Measurements from ENCODE around the gene PHACTR2. TPM values are rescaled to one million over a fixed set of nuclear protein-coding genes. Genes with fewer than 3 reads are reported as not detected.

Gene PHACTR2
- total RNA-seq, 5 donors from 2014 or later (not counting 1 experiment from before 2014, with no cell fraction given): 31.9 to 50.3 (median 36.7) TPM

- POLR2A ChIA-PET: no interaction called here
- no peaks in the 10 kb centered on the region for H3K27me3 Mint-ChIP-seq
- 96% methylated on average over 3 of the region's 3 CpGs for WGBS (ENCODE audit: insufficient coverage)
- Histone ChIP-seq H3K27me3 (replicated peaks in 1 of 2; ENCODE audit: control insufficient read depth in 2 of 2, extremely low read depth in 1 of 2, insufficient read depth in 2 of 2, low read length in 1 of 2) (no peaks in the 10 kb centered on the region), H3K4me3 (ENCODE audit: control insufficient read depth in 1 of 2, extremely low read depth in 1 of 2, low read length in 1 of 2) (no peak overlapping the region), H3K27ac (ENCODE audit: low read length) (no peak overlapping the region), H3K4me1 (ENCODE audit: control insufficient read depth in 1 of 2, extremely low read depth in 1 of 2, insufficient read depth in 2 of 2, low read length in 2 of 2) (no peaks in the 10 kb centered on the region), H3K36me3 (ENCODE audit: control insufficient read depth in 2 of 2, extremely low read depth in 1 of 2, insufficient read depth in 1 of 2, low read length in 1 of 2) (no peaks in the 10 kb centered on the region), H3K9me3 (no peaks in the 10 kb centered on the region)
- H3K9me3 Mint-ChIP-seq: no peaks in the 10 kb centered on the region
- ATAC-seq (replicated peaks in 1 of 4) (no peak), DNase-seq (no peak)
- no peak overlapping the region for H3K4me3 Mint-ChIP-seq
- peaks cover 6% of the 10 kb centered on the region for H3K36me3 Mint-ChIP-seq
- H3K27ac Mint-ChIP-seq: no peak overlapping the region
- CTCF ChIA-PET: no interaction called here
- H3K4me1 Mint-ChIP-seq: peaks cover 19 to 33% (median 30%) of the 10 kb centered on the region in 3 donors
These were observed 21.7 kb downstream of the PHACTR2 start for GRCh38 chr6:143699430-143699825.

- H3K9me3 ChIP-seq: no peaks in the 10 kb centered on the region
These were observed 23.1 kb downstream of the PHACTR2 start for GRCh38 chr6:143700684-143701348.

GRCh38 chr6:143701349-143702234 is 23.8 kb downstream of the PHACTR2 start:
- H3K4me3 ChIP-seq (ENCODE audit: control insufficient read depth in 1 of 2, extremely low read depth in 1 of 2, low read length in 1 of 2): no peak overlapping the region
- no peaks in the 10 kb centered on the region for H3K36me3 ChIP-seq (ENCODE audit: control insufficient read depth in 2 of 2, extremely low read depth in 1 of 2, insufficient read depth in 1 of 2, low read length in 1 of 2)
- Mint-ChIP-seq H3K27me3 (no peaks in the 10 kb centered on the region), H3K36me3 (peaks cover 8% of the 10 kb centered on the region), H3K27ac (no peak overlapping the region), H3K4me1 (peaks cover 3 to 20% (median 16%) of the 10 kb centered on the region in 3 donors), H3K4me3 (no peak overlapping the region), H3K9me3 (no peaks in the 10 kb centered on the region)
- WGBS (ENCODE audit: insufficient coverage): 100% methylated on average over 1 of the region's 6 CpGs
- H3K27me3 ChIP-seq (replicated peaks in 1 of 2; ENCODE audit: control insufficient read depth in 2 of 2, extremely low read depth in 1 of 2, insufficient read depth in 2 of 2, low read length in 1 of 2): no peaks in the 10 kb centered on the region
- DNase-seq (no peak), ATAC-seq (replicated peaks in 1 of 4) (no peak)
- no peaks in the 10 kb centered on the region for H3K9me3 ChIP-seq
- H3K27ac ChIP-seq (ENCODE audit: low read length): no peak overlapping the region
- H3K4me1 ChIP-seq (ENCODE audit: control insufficient read depth in 1 of 2, extremely low read depth in 1 of 2, insufficient read depth in 2 of 2, low read length in 2 of 2): no peaks in the 10 kb centered on the region
- ChIA-PET POLR2A (no interaction called here), CTCF (no interaction called here)

More at GRCh38 chr6:143700684-143701348, 23.1 kb downstream of the PHACTR2 start:
- Histone ChIP-seq H3K27ac (ENCODE audit: low read length) (no peak overlapping the region), H3K36me3 (ENCODE audit: control insufficient read depth in 2 of 2, extremely low read depth in 1 of 2, insufficient read depth in 1 of 2, low read length in 1 of 2) (no peaks in the 10 kb centered on the region), H3K4me1 (ENCODE audit: control insufficient read depth in 1 of 2, extremely low read depth in 1 of 2, insufficient read depth in 2 of 2, low read length in 2 of 2) (no peaks in the 10 kb centered on the region), H3K4me3 (ENCODE audit: control insufficient read depth in 1 of 2, extremely low read depth in 1 of 2, low read length in 1 of 2) (no peak overlapping the region), H3K27me3 (replicated peaks in 1 of 2; ENCODE audit: control insufficient read depth in 2 of 2, extremely low read depth in 1 of 2, insufficient read depth in 2 of 2, low read length in 1 of 2) (no peaks in the 10 kb centered on the region)
- POLR2A ChIA-PET: interaction anchor here in 1 of 2 donors (0.6 kb wide), 1 partner anchor 260 kb away, joined by 3 read pairs; no protein-coding TSS in a partner anchor
- ATAC-seq (replicated peaks in 1 of 4): no peak
- Mint-ChIP-seq H3K36me3 (peaks cover 6% of the 10 kb centered on the region), H3K9me3 (no peaks in the 10 kb centered on the region), H3K27ac (no peak overlapping the region), H3K4me1 (peaks cover 9 to 23% (median 23%) of the 10 kb centered on the region in 3 donors), H3K4me3 (no peak overlapping the region), H3K27me3 (no peaks in the 10 kb centered on the region)
- 87% methylated on average over 4 of the region's 8 CpGs for WGBS (ENCODE audit: insufficient coverage)
- no peak for DNase-seq
- CTCF ChIA-PET: no interaction called here

GRCh38 chr6:143705569-143705968 is 27.8 kb downstream of the PHACTR2 start:
- H3K4me1 Mint-ChIP-seq: peaks cover 0 to 21% (median 8%) of the 10 kb centered on the region in 3 donors
- H3K27me3 Mint-ChIP-seq: no peaks in the 10 kb centered on the region
- no peak overlapping the region for H3K4me3 Mint-ChIP-seq
- no peaks in the 10 kb centered on the region for H3K4me1 ChIP-seq (ENCODE audit: control insufficient read depth in 1 of 2, extremely low read depth in 1 of 2, insufficient read depth in 2 of 2, low read length in 2 of 2)
- peaks cover 17% of the 10 kb centered on the region for H3K36me3 Mint-ChIP-seq
- no peak overlapping the region for H3K27ac ChIP-seq (ENCODE audit: low read length)
- no CpG with 5 or more reads among the region's 3 CpGs for WGBS (ENCODE audit: insufficient coverage)
- ATAC-seq (replicated peaks in 1 of 4) (no peak), DNase-seq (no peak)
- peaks cover 0 to 11% (median 7%) of the 10 kb centered on the region in 3 donors for H3K9me3 Mint-ChIP-seq
- POLR2A ChIA-PET: no interaction called here
- no peaks in the 10 kb centered on the region for H3K9me3 ChIP-seq
- no peaks in the 10 kb centered on the region for H3K36me3 ChIP-seq (ENCODE audit: control insufficient read depth in 2 of 2, extremely low read depth in 1 of 2, insufficient read depth in 1 of 2, low read length in 1 of 2)
- no peaks in the 10 kb centered on the region for H3K27me3 ChIP-seq (replicated peaks in 1 of 2; ENCODE audit: control insufficient read depth in 2 of 2, extremely low read depth in 1 of 2, insufficient read depth in 2 of 2, low read length in 1 of 2)
- H3K4me3 ChIP-seq (ENCODE audit: control insufficient read depth in 1 of 2, extremely low read depth in 1 of 2, low read length in 1 of 2): no peak overlapping the region
- no peak overlapping the region for H3K27ac Mint-ChIP-seq
- CTCF ChIA-PET: no interaction called here

GRCh38 chr6:143707697-143708096 is 29.9 kb downstream of the PHACTR2 start:
- no peak for DNase-seq
- H3K9me3 Mint-ChIP-seq: peaks cover 0 to 11% (median 7%) of the 10 kb centered on the region in 3 donors
- Histone ChIP-seq H3K9me3 (no peaks in the 10 kb centered on the region), H3K4me1 (ENCODE audit: control insufficient read depth in 1 of 2, extremely low read depth in 1 of 2, insufficient read depth in 2 of 2, low read length in 2 of 2) (no peaks in the 10 kb centered on the region), H3K36me3 (ENCODE audit: control insufficient read depth in 2 of 2, extremely low read depth in 1 of 2, insufficient read depth in 1 of 2, low read length in 1 of 2) (no peaks in the 10 kb centered on the region), H3K4me3 (ENCODE audit: control insufficient read depth in 1 of 2, extremely low read depth in 1 of 2, low read length in 1 of 2) (no peak overlapping the region), H3K27me3 (replicated peaks in 1 of 2; ENCODE audit: control insufficient read depth in 2 of 2, extremely low read depth in 1 of 2, insufficient read depth in 2 of 2, low read length in 1 of 2) (no peaks in the 10 kb centered on the region), H3K27ac (ENCODE audit: low read length) (no peak overlapping the region)
- H3K4me1 Mint-ChIP-seq: peaks cover 0 to 23% (median 8%) of the 10 kb centered on the region in 3 donors
- H3K27ac Mint-ChIP-seq: no peak overlapping the region
- POLR2A ChIA-PET: no interaction called here
- CTCF ChIA-PET: no interaction called here
- peaks cover 17% of the 10 kb centered on the region for H3K36me3 Mint-ChIP-seq
- no peaks in the 10 kb centered on the region for H3K27me3 Mint-ChIP-seq
- no peak overlapping the region for H3K4me3 Mint-ChIP-seq
- no peak for ATAC-seq (replicated peaks in 1 of 4)
- 100% methylated on average over 1 of the region's 3 CpGs for WGBS (ENCODE audit: insufficient coverage)

- no peaks in the 10 kb centered on the region for H3K27me3 ChIP-seq (replicated peaks in 1 of 2; ENCODE audit: control insufficient read depth in 2 of 2, extremely low read depth in 1 of 2, insufficient read depth in 2 of 2, low read length in 1 of 2)
- no peak overlapping the region for H3K4me3 ChIP-seq (ENCODE audit: control insufficient read depth in 1 of 2, extremely low read depth in 1 of 2, low read length in 1 of 2)
- no peaks in the 10 kb centered on the region for H3K36me3 ChIP-seq (ENCODE audit: control insufficient read depth in 2 of 2, extremely low read depth in 1 of 2, insufficient read depth in 1 of 2, low read length in 1 of 2)
- no peak overlapping the region for H3K27ac Mint-ChIP-seq
- no peak overlapping the region for H3K27ac ChIP-seq (ENCODE audit: low read length)
- H3K27me3 Mint-ChIP-seq: no peaks in the 10 kb centered on the region
- H3K9me3 Mint-ChIP-seq: peaks cover 0 to 11% (median 7%) of the 10 kb centered on the region in 3 donors
- DNase-seq: peak in 1 of 35 experiments; percentile 4
- ChIA-PET POLR2A (no interaction called here), CTCF (no interaction called here)
- WGBS (ENCODE audit: insufficient coverage): no CpG with 5 or more reads among the region's 1 CpG
- no peak for ATAC-seq (replicated peaks in 1 of 4)
- peaks cover 0 to 20% (median 6%) of the 10 kb centered on the region in 3 donors for H3K4me1 Mint-ChIP-seq
- no peak overlapping the region for H3K4me3 Mint-ChIP-seq
- H3K36me3 Mint-ChIP-seq: peaks cover 26% of the 10 kb centered on the region
- no peaks in the 10 kb centered on the region for H3K9me3 ChIP-seq
- no peaks in the 10 kb centered on the region for H3K4me1 ChIP-seq (ENCODE audit: control insufficient read depth in 1 of 2, extremely low read depth in 1 of 2, insufficient read depth in 2 of 2, low read length in 2 of 2)
These were observed 31.1 kb downstream of the PHACTR2 start for GRCh38 chr6:143708889-143709288.

All from T-cell (primary cell).